ENCODE data around the gene NKX6-2. TPM values are rescaled to one million over a fixed set of nuclear protein-coding genes. Genes with fewer than 3 reads are reported as not detected.

The NKX6-2 gene
- total and polyA plus RNA-seq, 2 experiments from 2014 or later, result 0.03 to 5.0 TPM

GRCh38 chr10:132806561-132807003 is 20.6 kb upstream of the NKX6-2 start:
- Histone ChIP-seq H3K36me3 (replicated peaks; ENCODE audit: insufficient read depth, low read depth) (no peaks in the 10 kb centered on the region), H3K4me2 (no peak overlapping the region), H3K79me2 (no peaks in the 10 kb centered on the region), H4K20me1 (ENCODE audit: insufficient read depth, poor library complexity, severe bottlenecking) (no peaks in the 10 kb centered on the region), H3K9me2 (replicated peaks; ENCODE audit: insufficient read depth) (no peaks in the 10 kb centered on the region), H3K9me3 (ENCODE audit: low read depth) (no peaks in the 10 kb centered on the region), H3K27me3 (no peaks in the 10 kb centered on the region), H3K4me3 (no peak overlapping the region), H3K4me1 (ENCODE audit: insufficient read depth) (peaks cover 3% of the 10 kb centered on the region), H3K27ac (no peak overlapping the region), H2AFZ (no peak overlapping the region)
- DNase-seq (ENCODE audit: low spot score), result no peak
- WGBS (ENCODE audit: low lambda C conversion rate, missing lambda C conversion rate), result 90% methylated on average over 25 of the region's 25 CpGs
- TF ChIP-seq CTCF (IDR thresholded peaks at IDR 0.05; ENCODE audit: poor library complexity), result no peak
- TF ChIP-seq EZH2phosphoT487 (IDR thresholded peaks at IDR 0.05; ENCODE audit: low read depth, severe bottlenecking, unreplicated experiment), result no peak
- TF ChIP-seq EZH2 (IDR thresholded peaks at IDR 0.05; ENCODE audit: borderline replicate concordance), result no peak

GRCh38 chr10:132806110-132806509 is 20.2 kb upstream of the NKX6-2 start:
- no peaks in the 10 kb centered on the region for H3K9me2 ChIP-seq (replicated peaks; ENCODE audit: insufficient read depth)
- H4K20me1 ChIP-seq (ENCODE audit: insufficient read depth, poor library complexity, severe bottlenecking), result no peaks in the 10 kb centered on the region
- H3K27ac ChIP-seq, result no peak overlapping the region
- no peaks in the 10 kb centered on the region for H3K36me3 ChIP-seq (replicated peaks; ENCODE audit: insufficient read depth, low read depth)
- 77% methylated on average over 7 of the region's 7 CpGs for WGBS (ENCODE audit: low lambda C conversion rate, missing lambda C conversion rate)
- H3K9me3 ChIP-seq (ENCODE audit: low read depth), result no peaks in the 10 kb centered on the region
- no peak overlapping the region for H2AFZ ChIP-seq
- no peaks in the 10 kb centered on the region for H3K27me3 ChIP-seq
- H3K4me3 ChIP-seq, result no peak overlapping the region
- DNase-seq (ENCODE audit: low spot score), result no peak
- peaks cover 3% of the 10 kb centered on the region for H3K4me1 ChIP-seq (ENCODE audit: insufficient read depth)
- H3K4me2 ChIP-seq, result no peak overlapping the region
- H3K79me2 ChIP-seq, result no peaks in the 10 kb centered on the region
- no peak for TF ChIP-seq CTCF (IDR thresholded peaks at IDR 0.05; ENCODE audit: poor library complexity)
- no peak for TF ChIP-seq EZH2 (IDR thresholded peaks at IDR 0.05; ENCODE audit: borderline replicate concordance)
- no peak for TF ChIP-seq EZH2phosphoT487 (IDR thresholded peaks at IDR 0.05; ENCODE audit: low read depth, severe bottlenecking, unreplicated experiment)

GRCh38 chr10:132805599-132805998 is 19.7 kb upstream of the NKX6-2 start:
- no peaks in the 10 kb centered on the region for H3K9me2 ChIP-seq (replicated peaks; ENCODE audit: insufficient read depth)
- 88% methylated on average over 21 of the region's 21 CpGs for WGBS (ENCODE audit: low lambda C conversion rate, missing lambda C conversion rate)
- H3K4me1 ChIP-seq (ENCODE audit: insufficient read depth), result peaks cover 3% of the 10 kb centered on the region
- H2AFZ ChIP-seq, result no peak overlapping the region
- H3K4me2 ChIP-seq, result no peak overlapping the region
- no peaks in the 10 kb centered on the region for H3K27me3 ChIP-seq
- H4K20me1 ChIP-seq (ENCODE audit: insufficient read depth, poor library complexity, severe bottlenecking), result no peaks in the 10 kb centered on the region
- no peaks in the 10 kb centered on the region for H3K36me3 ChIP-seq (replicated peaks; ENCODE audit: insufficient read depth, low read depth)
- no peak overlapping the region for H3K4me3 ChIP-seq
- TF ChIP-seq EZH2 (IDR thresholded peaks at IDR 0.05; ENCODE audit: borderline replicate concordance) (no peak), CTCF (IDR thresholded peaks at IDR 0.05; ENCODE audit: poor library complexity) (no peak), EZH2phosphoT487 (IDR thresholded peaks at IDR 0.05; ENCODE audit: low read depth, severe bottlenecking, unreplicated experiment) (no peak)
- H3K27ac ChIP-seq, result no peak overlapping the region
- DNase-seq (ENCODE audit: low spot score), result no peak
- H3K9me3 ChIP-seq (ENCODE audit: low read depth), result no peaks in the 10 kb centered on the region
- no peaks in the 10 kb centered on the region for H3K79me2 ChIP-seq
